ENCODE results near the gene MT1H.

The MT1H gene

GRCh38 chr16:56633535-56633934 is 36.1 kb upstream of the MT1H start:
- TF ChIP-seq ZFX (IDR thresholded peaks at IDR 0.05): no peak
- TF ChIP-seq, protein P1, sequence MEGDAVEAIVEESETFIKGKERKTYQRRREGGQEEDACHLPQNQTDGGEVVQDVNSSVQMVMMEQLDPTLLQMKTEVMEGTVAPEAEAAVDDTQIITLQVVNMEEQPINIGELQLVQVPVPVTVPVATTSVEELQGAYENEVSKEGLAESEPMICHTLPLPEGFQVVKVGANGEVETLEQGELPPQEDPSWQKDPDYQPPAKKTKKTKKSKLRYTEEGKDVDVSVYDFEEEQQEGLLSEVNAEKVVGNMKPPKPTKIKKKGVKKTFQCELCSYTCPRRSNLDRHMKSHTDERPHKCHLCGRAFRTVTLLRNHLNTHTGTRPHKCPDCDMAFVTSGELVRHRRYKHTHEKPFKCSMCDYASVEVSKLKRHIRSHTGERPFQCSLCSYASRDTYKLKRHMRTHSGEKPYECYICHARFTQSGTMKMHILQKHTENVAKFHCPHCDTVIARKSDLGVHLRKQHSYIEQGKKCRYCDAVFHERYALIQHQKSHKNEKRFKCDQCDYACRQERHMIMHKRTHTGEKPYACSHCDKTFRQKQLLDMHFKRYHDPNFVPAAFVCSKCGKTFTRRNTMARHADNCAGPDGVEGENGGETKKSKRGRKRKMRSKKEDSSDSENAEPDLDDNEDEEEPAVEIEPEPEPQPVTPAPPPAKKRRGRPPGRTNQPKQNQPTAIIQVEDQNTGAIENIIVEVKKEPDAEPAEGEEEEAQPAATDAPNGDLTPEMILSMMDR (conservative IDR thresholded peaks at IDR 0.05): no peak
- no peak overlapping the region for H3K27ac ChIP-seq

DNA sequence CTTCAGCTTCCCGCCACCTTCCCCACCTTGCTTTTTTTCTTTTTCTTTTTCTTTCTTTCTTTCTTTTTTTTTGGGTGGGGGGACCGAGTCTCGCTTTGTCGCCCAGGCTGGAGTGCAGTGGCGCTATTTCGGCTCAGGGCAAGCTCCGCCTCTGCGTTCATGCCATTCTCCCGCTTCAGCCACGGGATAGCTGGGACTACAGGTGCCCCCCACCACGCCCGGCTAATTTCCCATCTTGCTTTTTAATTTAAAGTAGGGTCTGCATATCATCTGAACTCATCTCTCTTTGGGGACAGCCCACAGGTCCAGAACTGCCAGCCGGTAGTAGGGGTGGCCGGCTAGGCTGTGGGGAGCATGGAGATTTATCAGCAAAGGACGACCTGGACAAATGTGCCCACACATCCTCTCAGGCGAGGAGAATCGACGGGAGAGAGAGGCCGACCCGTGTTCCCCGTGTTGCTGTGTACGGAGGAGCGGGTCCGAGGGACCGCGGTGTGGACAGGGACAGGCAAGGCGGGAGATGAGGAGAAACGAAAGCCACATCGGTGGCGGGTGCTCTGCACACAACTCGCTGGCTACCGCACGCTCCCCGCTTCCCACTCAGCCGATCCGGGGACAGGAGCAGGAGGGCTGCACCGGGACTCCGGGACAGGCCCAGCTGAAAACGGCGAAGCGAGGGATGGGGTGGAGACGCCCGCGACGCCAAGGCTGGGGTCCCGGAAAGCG is 34.7 kb upstream of the MT1H start:
- H3K27ac ChIP-seq: no peak overlapping the region
- no peak for TF ChIP-seq ZFX (IDR thresholded peaks at IDR 0.05)
- TF ChIP-seq, protein P1 (conservative IDR thresholded peaks at IDR 0.05): no peak

DNA sequence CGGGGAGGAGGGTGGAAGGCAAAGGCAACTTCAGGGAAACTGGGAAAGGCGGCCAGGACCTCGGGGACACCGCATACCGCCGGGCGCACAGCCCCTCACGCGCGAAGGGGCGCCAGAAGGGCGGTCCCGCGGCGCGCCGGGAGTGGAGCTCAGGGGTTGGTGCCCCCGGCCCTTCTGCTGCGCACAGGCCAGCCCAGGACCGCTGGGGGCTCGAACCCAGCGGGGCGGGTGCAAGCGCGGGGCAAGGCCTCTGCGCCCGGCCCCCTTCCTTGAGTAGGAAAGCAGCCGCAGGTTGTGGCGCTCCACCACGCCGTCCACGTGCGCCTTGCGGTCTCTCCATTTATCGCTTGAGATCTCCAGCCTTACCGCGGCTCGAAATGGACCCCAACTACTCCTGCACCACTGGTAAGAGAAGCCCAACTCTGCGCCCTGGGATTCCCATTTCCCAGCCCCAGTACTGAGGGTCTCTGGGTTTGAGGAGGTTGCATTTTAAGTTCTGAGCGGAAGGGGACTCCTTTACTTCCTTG is 34.1 kb upstream of the MT1H start:
- no peak for TF ChIP-seq ZFX (IDR thresholded peaks at IDR 0.05)
- TF ChIP-seq, protein P1 (conservative IDR thresholded peaks at IDR 0.05): no peak
- H3K27ac ChIP-seq: no peak overlapping the region

- TF ChIP-seq, protein P1 (conservative IDR thresholded peaks at IDR 0.05): no peak
- no peak for TF ChIP-seq ZFX (IDR thresholded peaks at IDR 0.05)
- H3K27ac ChIP-seq: no peak overlapping the region
Observed at GRCh38 chr16:56636616-56637413, 32.8 kb upstream of the MT1H start.

DNA sequence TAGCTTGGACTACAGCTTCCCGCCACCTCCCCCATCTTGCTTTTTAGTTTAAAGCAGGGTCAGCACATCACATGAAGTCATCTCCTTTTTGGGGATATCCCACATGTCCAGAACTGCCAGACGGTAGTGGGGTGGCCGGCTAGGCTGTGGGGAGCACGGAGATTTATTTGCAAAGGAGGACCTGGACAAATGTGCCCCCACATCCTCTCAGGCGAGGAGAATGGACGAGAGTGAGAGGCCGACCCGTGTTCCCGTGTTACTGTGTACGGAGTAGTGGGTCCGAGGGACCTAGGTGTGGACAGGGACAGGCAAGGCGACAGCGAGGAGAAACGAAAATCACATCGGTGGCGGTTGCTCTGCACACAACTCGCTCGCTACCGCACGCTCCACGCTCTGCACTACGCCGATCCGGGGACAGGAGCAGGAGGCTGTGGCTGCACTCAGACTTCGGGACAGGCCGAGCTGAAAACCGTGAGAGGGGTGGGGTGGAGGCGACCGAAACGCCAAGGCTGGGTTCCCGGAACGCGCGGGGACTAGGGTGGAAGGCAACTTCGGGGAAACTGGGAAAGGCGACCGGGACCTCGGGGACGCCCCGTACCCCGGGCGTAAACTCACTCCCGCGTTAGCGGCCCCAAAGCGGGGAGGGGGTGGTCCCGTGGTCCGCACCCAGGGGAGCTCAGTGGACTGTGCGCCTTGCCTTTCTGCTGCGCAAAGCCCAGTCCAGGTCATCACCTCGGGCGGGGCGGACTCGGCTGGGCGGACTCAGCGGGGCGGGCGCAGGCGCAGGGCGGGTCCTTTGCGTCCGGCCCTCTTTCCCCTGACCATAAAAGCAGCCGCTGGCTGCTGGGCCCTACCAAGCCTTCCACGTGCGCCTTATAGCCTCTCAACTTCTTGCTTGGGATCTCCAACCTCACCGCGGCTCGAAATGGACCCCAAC is 31.5 kb upstream of the MT1H start, which contains the start of gene MT1A:
Gene MT1A, plus strand, starts transcription at position 853 of the 937 bp plus-strand sequence. Its CDS starts 73 bp downstream, at position 926.
- no peak for TF ChIP-seq ZFX (IDR thresholded peaks at IDR 0.05)
- TF ChIP-seq, protein P1 (conservative IDR thresholded peaks at IDR 0.05): no peak
- H3K27ac ChIP-seq: peak within 1 kb of the TSS; percentile 24; the same call in 1 of the 2 replicates

DNA sequence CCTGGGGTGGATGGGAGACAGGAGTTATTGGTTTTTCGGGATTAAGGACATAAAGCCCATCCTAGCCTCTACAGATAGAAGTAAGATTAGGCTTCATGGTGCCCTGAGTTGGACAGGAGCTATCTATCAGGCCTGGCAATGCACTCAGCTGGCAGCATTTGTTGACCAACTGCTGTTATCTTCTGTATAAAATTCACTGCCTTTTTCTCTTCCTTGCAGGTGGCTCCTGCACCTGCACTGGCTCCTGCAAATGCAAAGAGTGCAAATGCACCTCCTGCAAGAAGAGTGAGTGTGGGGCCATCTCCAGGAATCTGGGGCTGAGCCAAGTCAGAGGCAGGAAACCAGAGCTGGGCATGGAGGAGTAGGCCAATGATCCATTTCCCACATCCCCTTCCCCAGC is 30.6 kb upstream of the MT1H start:
- TF ChIP-seq, protein P1 (conservative IDR thresholded peaks at IDR 0.05): no peak
- TF ChIP-seq ZFX (IDR thresholded peaks at IDR 0.05): no peak
- H3K27ac ChIP-seq: peak overlapping the region; percentile 24; the same call in 1 of the 2 replicates
